Body of pancreas (tissue), 4 donors: ENCODE data around the gene ATP11A. TPM values are rescaled to one million over a fixed set of nuclear protein-coding genes. Genes with fewer than 3 reads are reported as not detected.

Source experiments
- ATAC-seq: fragments of 150-250 bp; one replicate; pipeline ENCODE4 v1.9.1; 2016
- DNase-seq, 4 donors: peaks; one replicate each; pipeline ENCODE4 v3.0.0-alpha.2; 2019
- H3K27ac ChIP-seq, 4 donors: fragments of 200-600 bp; sonication (generic); 1 replicate in 3 of 4; 2 replicates in 1 of 4; pipeline versions ENCODE4 v1.5.1 to v1.6.1; 2016 to 2019; ENCODE audit warnings: mild to moderate bottlenecking in 1 of 4, mixed read lengths in 1 of 4, moderate library complexity in 1 of 4
- H3K27me3 ChIP-seq, 2 donors: fragments of 200-600 bp; sonication (generic); one replicate each; pipeline ENCODE4 v1.6.0; 2016; ENCODE audit warnings: mild to moderate bottlenecking in 1 of 2
- H3K36me3 ChIP-seq, 2 donors: fragments of 200-600 bp; sonication (generic); replicated peaks in 1 of 2; 2 replicates each; pipeline ENCODE4 v1.5.1; 2016; ENCODE audit warnings: low read depth in 2 of 2; ENCODE audit not compliant: insufficient read depth in 1 of 2
- H3K4me1 ChIP-seq: fragments of 200-600 bp; sonication (generic); one replicate; pipeline ENCODE4 v1.6.0; 2016
- H3K4me3 ChIP-seq, 2 donors: fragments of 200-600 bp; sonication (generic); 1 replicate in 1 of 2; 2 replicates in 1 of 2; pipeline ENCODE4 v1.5.1; 2016 to 2019
- H3K9me3 ChIP-seq, 3 donors: fragments of 200-600 bp; sonication (generic); 1 replicate in 2 of 3; 2 replicates in 1 of 3; pipeline ENCODE4 v1.5.1; 2016
- CTCF ChIP-seq, 7 experiments: fragments of 450-650 bp in 4 of 7; fragments of 200-600 bp in 3 of 7; sonication (generic) in 3 of 7; IDR thresholded peaks; one replicate each; pipeline ENCODE4 v1.5.1; 2016 to 2019; ENCODE audit warnings: antibody characterized with exemption in 7 of 7
- POLR2A ChIP-seq, 3 donors: fragments of 450-650 bp; IDR thresholded peaks; one replicate each; pipeline ENCODE4 v1.6.1; 2016; ENCODE audit warnings: antibody characterized with exemption in 3 of 3, mild to moderate bottlenecking in 2 of 3
- WGBS, 2 donors: methylation state at CpG; one replicate each; pipeline ENCODE4 v1.1.5; 2017; 5-methylcytosine and 5-hydroxymethylcytosine counted together
- intact Hi-C: fragments of 100-400 bp; cut with DNase I; formaldehyde crosslinking; loops from one replicate; pipeline ENCODE4 v1.15.1; 2023
- total RNA-seq, 2 donors: library from RNA; depleted of rRNA; stranded (reverse); fragments of >200 nt; gene quantifications; one replicate each; pipeline ENCODE4 v1.1.0, GENCODE V29; 2016

Gene ATP11A
- total RNA-seq, 2 donors from 2014 or later = 24.1 to 33.9 TPM

GRCh38 chr13:112891477-112892401 is 201.9 kb downstream of the ATP11A start:
- WGBS, 2 donors = 75 to 78% methylated on average over 20 to 39 of the region's 40 CpGs
- Histone ChIP-seq H3K4me3 (no peak overlapping the region), H3K4me1 (peaks cover 33% of the 10 kb centered on the region), H3K9me3 (no peaks in the 10 kb centered on the region), H3K27me3 (no peaks in the 10 kb centered on the region), H3K36me3 (no peaks in the 10 kb centered on the region), H3K27ac (peak overlapping the region in 2 of 4 donors; percentile 84 to 90)
- TF ChIP-seq POLR2A (IDR thresholded peaks at IDR 0.05) = no peak
- TF ChIP-seq CTCF (IDR thresholded peaks at IDR 0.05) = no peak
- ATAC-seq (no peak), DNase-seq (peak in 3 of 4 donors; percentile 41 to 52 (median 42))
- intact Hi-C loops = no loop called here

- Histone ChIP-seq H3K4me3 (no peak overlapping the region), H3K36me3 (no peaks in the 10 kb centered on the region), H3K9me3 (no peaks in the 10 kb centered on the region), H3K27ac (peak overlapping the region in 3 of 4 donors; percentile 84 to 92 (median 90)), H3K4me1 (peaks cover 33% of the 10 kb centered on the region), H3K27me3 (no peaks in the 10 kb centered on the region)
- no peak for TF ChIP-seq POLR2A (IDR thresholded peaks at IDR 0.05)
- no peak for TF ChIP-seq CTCF (IDR thresholded peaks at IDR 0.05)
- DNase-seq (peak; percentile 45 to 75 (median 72)), ATAC-seq (peak; percentile 54)
- intact Hi-C loops = no loop called here
- WGBS, 2 donors = 21 to 24% methylated on average over 12 to 22 of the region's 22 CpGs
Observed at GRCh38 chr13:112892426-112893206, 202.8 kb downstream of the ATP11A start.

GRCh38 chr13:112893207-112893569 is 203.3 kb downstream of the ATP11A start:
- WGBS, 2 donors = 22 to 24% methylated on average over 7 of the region's 7 CpGs
- H3K9me3 ChIP-seq = no peaks in the 10 kb centered on the region
- intact Hi-C loops = no loop called here
- H3K4me3 ChIP-seq = no peak overlapping the region
- peaks cover 33% of the 10 kb centered on the region for H3K4me1 ChIP-seq
- no peaks in the 10 kb centered on the region for H3K36me3 ChIP-seq
- TF ChIP-seq CTCF (IDR thresholded peaks at IDR 0.05) (no peak), POLR2A (IDR thresholded peaks at IDR 0.05) (no peak)
- no peak for DNase-seq
- peak; percentile 8 for ATAC-seq
- peak overlapping the region; percentile 80 to 92 (median 87) for H3K27ac ChIP-seq
- H3K27me3 ChIP-seq = no peaks in the 10 kb centered on the region

- intact Hi-C loops = no loop called here
- H3K27ac ChIP-seq = peak overlapping the region; percentile 80 to 92 (median 87)
- H3K4me1 ChIP-seq = peaks cover 33% of the 10 kb centered on the region
- 4% methylated on average over 3 to 20 of the region's 51 CpGs for WGBS, 2 donors
- H3K36me3 ChIP-seq = no peaks in the 10 kb centered on the region
- H3K9me3 ChIP-seq = no peaks in the 10 kb centered on the region
- TF ChIP-seq CTCF (IDR thresholded peaks at IDR 0.05) (no peak), POLR2A (IDR thresholded peaks at IDR 0.05) (peak in 1 of 3 donors; percentile 44)
- ATAC-seq = peak; percentile 76
- no peaks in the 10 kb centered on the region for H3K27me3 ChIP-seq
- peak overlapping the region in 1 of 2 donors; percentile 24 for H3K4me3 ChIP-seq
- DNase-seq = peak; percentile 65 to 80 (median 76)
Observed at GRCh38 chr13:112893570-112894422, 204.0 kb downstream of the ATP11A start.
